Panc1 (cell line): Measurements from ENCODE around the gene EVC. TPM values are rescaled to one million over a fixed set of nuclear protein-coding genes. Genes with fewer than 3 reads are reported as not detected.

ENCODE experiments used
- ATAC-seq: fragments of 200-7000 bp; cut with Tn5 transposase; 2 replicates; pipeline ENCODE4 v1.9.1; 2020; ENCODE audit warnings: mild to moderate bottlenecking, moderate library complexity
- BruUV-seq: library from RNA; stranded (reverse); fragments of 400-500 nt; replicated peaks from 2 replicates; lab custom pipeline; 2021; lab: Mats Ljungman, UMichigan
- CTCF ChIA-PET: fragments of 300-600 bp; sonication (Branson Sonifier 250); formaldehyde crosslinking; loops from one replicate; lab custom pipeline; 2022; ENCODE audit warnings: antibody characterized with exemption; lab: Charles Lee
- POLR2A ChIA-PET: fragments of 300-600 bp; sonication (Branson Sonifier 250); formaldehyde crosslinking; loops from one replicate; lab custom pipeline; 2022; ENCODE audit warnings: antibody characterized with exemption; lab: Charles Lee
- DNase-seq: peaks from one replicate; pipeline ENCODE4 v3.0.0-alpha.2; 2010; ENCODE audit warnings: low read depth, low spot score
- H3K27ac ChIP-seq: 2 replicates; pipeline ENCODE4 v1.5.1; 2011; ENCODE audit warnings: mild to moderate bottlenecking, low read length, inconsistent platforms
- H3K27me3 ChIP-seq: fragments of 200-500 bp; sonication (Bioruptor generic); 2 replicates; pipeline ENCODE4 v1.6.0; 2014; ENCODE audit warnings: low read length, inconsistent platforms; ENCODE audit not compliant: control insufficient read depth, insufficient read depth
- H3K36me3 ChIP-seq: fragments of 200-500 bp; sonication (Bioruptor generic); 2 replicates; pipeline ENCODE4 v1.5.1; 2014; ENCODE audit warnings: inconsistent platforms, mild to moderate bottlenecking, low read length, moderate library complexity; ENCODE audit not compliant: control insufficient read depth, insufficient read depth
- H3K4me1 ChIP-seq: 2 replicates; pipeline ENCODE4 v1.5.1; 2011; ENCODE audit warnings: inconsistent platforms, mild to moderate bottlenecking, low read length, moderate library complexity; ENCODE audit not compliant: control insufficient read depth, insufficient read depth
- H3K4me3 ChIP-seq, 2 experiments: 2 replicates each; pipeline ENCODE4 v1.5.1; 2011 to 2012; ENCODE audit warnings: low read depth in 2 of 2, low read length in 2 of 2, mild to moderate bottlenecking in 2 of 2, inconsistent platforms in 1 of 2, moderate library complexity in 1 of 2
- H3K9me3 ChIP-seq: fragments of 200-500 bp; sonication (Bioruptor generic); 2 replicates; pipeline ENCODE4 v1.5.1; 2014; ENCODE audit warnings: low read depth, mild to moderate bottlenecking, inconsistent platforms, low read length, moderate library complexity; ENCODE audit not compliant: control insufficient read depth, insufficient read depth
- POLR2AphosphoS5 ChIP-seq: IDR thresholded peaks from 2 replicates; pipeline ENCODE4 v1.6.1; 2012; ENCODE audit warnings: mild to moderate bottlenecking, low read depth, low read length, moderate library complexity
- SIN3A ChIP-seq: IDR thresholded peaks from 2 replicates; pipeline ENCODE4 v1.6.1; 2012; ENCODE audit warnings: low read depth, mild to moderate bottlenecking, low read length, moderate library complexity, borderline replicate concordance; ENCODE audit not compliant: insufficient read depth
- TCF7L2 ChIP-seq: IDR thresholded peaks from 2 replicates; pipeline ENCODE4 v1.6.1; 2011; ENCODE audit warnings: mild to moderate bottlenecking, low read depth, low read length, inconsistent platforms
- in situ Hi-C: cut with HindIII; loops from 2 replicates; pipeline ENCODE4 v1.10.0; 2016; ENCODE audit warnings: low sequenced_read_pairs, low pct_unique_long_range_greater_than_20kb
- intact Hi-C: fragments of 100-400 bp; cut with micrococcal nuclease; formaldehyde crosslinking; loops from one replicate; pipeline ENCODE4 v1.10.0; 2022; ENCODE audit not compliant: unreplicated experiment
- total RNA-seq: library from RNA; stranded (reverse); gene quantifications from one replicate; pipeline ENCODE4 v1.2.1, GENCODE V29; 2021; ENCODE audit not compliant: unreplicated experiment
- TF ChIP-seq, protein P1 (sequence below), 2 experiments: IDR thresholded peaks; 2 replicates each; pipeline ENCODE4 v1.6.1; 2011 to 2012; ENCODE audit warnings: low read depth in 2 of 2, control low read depth in 1 of 2, low read length in 1 of 2, mild to moderate bottlenecking in 1 of 2, moderate library complexity in 1 of 2; ENCODE audit not compliant: insufficient read depth in 1 of 2
- TF ChIP-seq, protein P2 (sequence below): fragments of 450-650 bp; IDR thresholded peaks from 2 replicates; pipeline ENCODE4 v1.5.1; 2017; ENCODE audit warnings: mild to moderate bottlenecking

Gene EVC
- total RNA-seq, 1 experiment from 2014 or later, result 12.1 TPM

DNA sequence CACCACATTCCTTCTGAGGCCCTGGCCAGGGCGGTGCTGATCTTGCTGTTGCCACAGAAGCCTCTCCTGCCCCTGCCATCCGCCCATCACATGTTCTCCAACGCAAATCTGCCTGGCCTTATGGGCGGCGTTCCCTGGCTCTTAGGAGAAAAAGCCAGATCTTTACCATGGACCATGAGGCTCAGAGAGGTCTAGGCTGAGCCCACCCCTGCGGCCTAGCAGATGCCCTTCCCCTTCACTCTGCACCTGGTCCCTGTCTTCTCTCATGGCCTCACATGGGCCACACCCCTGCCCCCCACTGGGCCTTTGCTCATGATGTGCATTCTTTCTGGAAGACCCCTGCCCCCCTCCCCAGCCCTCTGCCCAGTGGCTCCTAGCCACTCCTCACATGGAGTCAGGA, 103.4 kb downstream of the EVC start:
- in situ Hi-C loops (no loop called here), intact Hi-C loops (no loop called here)
- ChIA-PET CTCF (no interaction called here), POLR2A (no interaction called here)
- BruUV-seq, result no TSS peak
- ATAC-seq (no peak), DNase-seq (no peak)
- TF ChIP-seq, protein P1, sequence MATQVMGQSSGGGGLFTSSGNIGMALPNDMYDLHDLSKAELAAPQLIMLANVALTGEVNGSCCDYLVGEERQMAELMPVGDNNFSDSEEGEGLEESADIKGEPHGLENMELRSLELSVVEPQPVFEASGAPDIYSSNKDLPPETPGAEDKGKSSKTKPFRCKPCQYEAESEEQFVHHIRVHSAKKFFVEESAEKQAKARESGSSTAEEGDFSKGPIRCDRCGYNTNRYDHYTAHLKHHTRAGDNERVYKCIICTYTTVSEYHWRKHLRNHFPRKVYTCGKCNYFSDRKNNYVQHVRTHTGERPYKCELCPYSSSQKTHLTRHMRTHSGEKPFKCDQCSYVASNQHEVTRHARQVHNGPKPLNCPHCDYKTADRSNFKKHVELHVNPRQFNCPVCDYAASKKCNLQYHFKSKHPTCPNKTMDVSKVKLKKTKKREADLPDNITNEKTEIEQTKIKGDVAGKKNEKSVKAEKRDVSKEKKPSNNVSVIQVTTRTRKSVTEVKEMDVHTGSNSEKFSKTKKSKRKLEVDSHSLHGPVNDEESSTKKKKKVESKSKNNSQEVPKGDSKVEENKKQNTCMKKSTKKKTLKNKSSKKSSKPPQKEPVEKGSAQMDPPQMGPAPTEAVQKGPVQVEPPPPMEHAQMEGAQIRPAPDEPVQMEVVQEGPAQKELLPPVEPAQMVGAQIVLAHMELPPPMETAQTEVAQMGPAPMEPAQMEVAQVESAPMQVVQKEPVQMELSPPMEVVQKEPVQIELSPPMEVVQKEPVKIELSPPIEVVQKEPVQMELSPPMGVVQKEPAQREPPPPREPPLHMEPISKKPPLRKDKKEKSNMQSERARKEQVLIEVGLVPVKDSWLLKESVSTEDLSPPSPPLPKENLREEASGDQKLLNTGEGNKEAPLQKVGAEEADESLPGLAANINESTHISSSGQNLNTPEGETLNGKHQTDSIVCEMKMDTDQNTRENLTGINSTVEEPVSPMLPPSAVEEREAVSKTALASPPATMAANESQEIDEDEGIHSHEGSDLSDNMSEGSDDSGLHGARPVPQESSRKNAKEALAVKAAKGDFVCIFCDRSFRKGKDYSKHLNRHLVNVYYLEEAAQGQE (IDR thresholded peaks at IDR 0.05; ENCODE audit: insufficient read depth in 1 of 2, low read depth in 2 of 2, low read length in 1 of 2), result no peak
- Histone ChIP-seq H3K27me3 (no peaks in the 10 kb centered on the region), H3K9me3 (no peaks in the 10 kb centered on the region), H3K4me1 (no peaks in the 10 kb centered on the region), H3K27ac (no peak overlapping the region), H3K36me3 (no peaks in the 10 kb centered on the region), H3K4me3 (no peak overlapping the region)

DNA sequence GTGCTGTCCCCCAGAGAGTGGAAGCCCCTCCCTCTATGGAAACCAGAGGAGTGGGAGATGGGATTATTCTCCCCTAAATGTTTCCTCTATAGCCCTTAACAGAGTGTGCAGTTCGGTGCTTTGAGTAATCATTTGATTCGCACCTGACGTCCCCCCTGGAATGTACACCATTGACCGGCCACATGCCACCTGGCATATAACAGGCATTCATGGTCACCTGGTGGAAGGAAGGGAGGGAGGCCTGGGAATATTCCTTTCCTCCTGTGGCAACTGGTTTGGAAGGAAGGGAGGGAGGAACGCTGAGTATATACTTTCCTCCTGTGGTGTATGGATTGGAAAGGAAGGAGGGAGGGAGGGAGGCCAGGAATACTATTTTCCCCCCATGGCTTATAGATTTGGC, 104.6 kb downstream of the EVC start:
- H3K27me3 ChIP-seq, result no peaks in the 10 kb centered on the region
- intact Hi-C loops (no loop called here), in situ Hi-C loops (no loop called here)
- BruUV-seq, result no TSS peak
- TF ChIP-seq, protein P1 (IDR thresholded peaks at IDR 0.05; ENCODE audit: insufficient read depth in 1 of 2, low read depth in 2 of 2, low read length in 1 of 2), result no peak
- TF ChIP-seq TCF7L2, result no peak
- TF ChIP-seq, protein P2, sequence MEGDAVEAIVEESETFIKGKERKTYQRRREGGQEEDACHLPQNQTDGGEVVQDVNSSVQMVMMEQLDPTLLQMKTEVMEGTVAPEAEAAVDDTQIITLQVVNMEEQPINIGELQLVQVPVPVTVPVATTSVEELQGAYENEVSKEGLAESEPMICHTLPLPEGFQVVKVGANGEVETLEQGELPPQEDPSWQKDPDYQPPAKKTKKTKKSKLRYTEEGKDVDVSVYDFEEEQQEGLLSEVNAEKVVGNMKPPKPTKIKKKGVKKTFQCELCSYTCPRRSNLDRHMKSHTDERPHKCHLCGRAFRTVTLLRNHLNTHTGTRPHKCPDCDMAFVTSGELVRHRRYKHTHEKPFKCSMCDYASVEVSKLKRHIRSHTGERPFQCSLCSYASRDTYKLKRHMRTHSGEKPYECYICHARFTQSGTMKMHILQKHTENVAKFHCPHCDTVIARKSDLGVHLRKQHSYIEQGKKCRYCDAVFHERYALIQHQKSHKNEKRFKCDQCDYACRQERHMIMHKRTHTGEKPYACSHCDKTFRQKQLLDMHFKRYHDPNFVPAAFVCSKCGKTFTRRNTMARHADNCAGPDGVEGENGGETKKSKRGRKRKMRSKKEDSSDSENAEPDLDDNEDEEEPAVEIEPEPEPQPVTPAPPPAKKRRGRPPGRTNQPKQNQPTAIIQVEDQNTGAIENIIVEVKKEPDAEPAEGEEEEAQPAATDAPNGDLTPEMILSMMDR, result no peak
- TF ChIP-seq SIN3A, result no peak
- no peak for TF ChIP-seq POLR2AphosphoS5
- no peaks in the 10 kb centered on the region for H3K4me1 ChIP-seq
- no peaks in the 10 kb centered on the region for H3K9me3 ChIP-seq
- CTCF ChIA-PET, result no interaction called here
- no peak overlapping the region for H3K4me3 ChIP-seq
- no peak for DNase-seq
- no peak overlapping the region for H3K27ac ChIP-seq
- POLR2A ChIA-PET, result no interaction called here
- no peaks in the 10 kb centered on the region for H3K36me3 ChIP-seq
- no peak for ATAC-seq
